Myocyte (in vitro differentiated cells): Measurements from ENCODE around the gene ZXDC. TPM values are rescaled to one million over a fixed set of nuclear protein-coding genes. Genes with fewer than 3 reads are reported as not detected.

ENCODE experiments used
- DNase-seq: peaks from one replicate; pipeline ENCODE4 v3.0.0-alpha.2; 2012; ENCODE audit warnings: low read depth
- total RNA-seq: library from RNA; depleted of rRNA; stranded (reverse); fragments of >200 nt; gene quantifications from 2 replicates; pipeline ENCODE4 v1.2.3, GENCODE V29; 2014

The ZXDC gene
- total RNA-seq, 1 donor from 2014 or later: 45.9 TPM

GRCh38 chr3:126511291-126511690 is 35.6 kb upstream of the ZXDC start:
- DNase-seq: no peak

GRCh38 chr3:126510308-126510910 is 34.7 kb upstream of the ZXDC start:
- no peak for DNase-seq

- DNase-seq: peak; percentile 28
These were observed 34.1 kb upstream of the ZXDC start for GRCh38 chr3:126509597-126510307.

DNA sequence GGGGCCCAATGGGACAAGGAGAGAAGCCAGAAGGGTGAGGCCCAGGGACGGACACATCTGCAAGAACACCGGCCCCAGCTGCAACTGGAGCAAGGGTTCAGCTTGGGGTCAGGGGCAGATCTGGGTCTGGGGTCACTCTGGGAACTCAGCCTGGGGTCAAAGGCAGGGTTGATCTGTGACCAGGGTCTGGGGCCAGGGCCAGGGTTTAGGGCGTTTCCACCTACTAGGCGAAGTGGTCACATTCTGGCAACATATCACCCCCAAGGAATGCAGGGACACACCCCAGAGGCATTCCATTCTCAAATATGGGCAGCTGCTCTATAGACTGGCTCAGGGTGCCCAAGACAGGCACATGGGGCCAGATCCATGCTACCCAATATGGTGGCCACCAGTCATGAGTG is 32.9 kb upstream of the ZXDC start:
- DNase-seq: peak; percentile 82

DNA sequence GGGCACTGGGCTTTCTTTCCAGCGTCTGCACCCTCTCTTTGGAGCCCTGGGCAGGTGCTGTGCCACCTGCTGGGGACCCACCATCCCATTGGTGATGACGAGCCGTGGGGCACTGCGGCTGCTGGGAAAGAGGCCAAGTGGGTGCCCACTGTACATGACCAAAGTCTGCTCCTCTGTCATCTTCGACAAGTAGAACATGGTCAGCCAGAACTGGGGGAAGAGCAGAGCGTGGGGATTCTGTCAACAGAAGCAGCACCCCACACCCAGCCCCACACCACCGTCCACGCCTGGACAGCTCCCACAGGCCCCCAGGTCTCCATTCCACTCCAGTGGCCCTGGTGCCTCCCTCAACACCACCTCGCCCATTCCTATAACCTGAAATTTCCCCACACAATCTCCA is 32.2 kb upstream of the ZXDC start:
- no peak for DNase-seq

GRCh38 chr3:126503701-126504100 is 28.0 kb upstream of the ZXDC start:
- DNase-seq: no peak

- DNase-seq: no peak
These were observed 27.0 kb upstream of the ZXDC start for GRCh38 chr3:126502656-126503055.

DNA sequence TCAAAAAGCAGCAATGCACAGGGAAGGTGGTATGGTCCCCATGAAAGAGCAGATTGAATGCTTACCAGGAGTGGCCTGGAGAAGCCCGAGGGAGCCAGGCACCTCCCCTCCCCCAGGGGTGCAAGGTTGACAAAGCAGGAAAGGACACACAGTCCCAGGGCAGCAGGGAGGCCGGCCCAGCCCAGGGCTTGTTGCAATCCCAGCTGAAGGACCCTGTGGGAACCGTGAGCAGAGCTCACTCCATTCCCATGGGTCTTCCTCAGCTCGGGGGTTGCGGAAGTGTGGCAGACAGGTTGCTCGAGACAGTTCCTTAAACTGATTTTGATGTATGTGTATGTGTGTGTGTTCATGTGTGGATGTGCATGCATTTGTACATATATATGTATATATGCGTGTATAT is 26.0 kb upstream of the ZXDC start:
- DNase-seq: no peak

DNA sequence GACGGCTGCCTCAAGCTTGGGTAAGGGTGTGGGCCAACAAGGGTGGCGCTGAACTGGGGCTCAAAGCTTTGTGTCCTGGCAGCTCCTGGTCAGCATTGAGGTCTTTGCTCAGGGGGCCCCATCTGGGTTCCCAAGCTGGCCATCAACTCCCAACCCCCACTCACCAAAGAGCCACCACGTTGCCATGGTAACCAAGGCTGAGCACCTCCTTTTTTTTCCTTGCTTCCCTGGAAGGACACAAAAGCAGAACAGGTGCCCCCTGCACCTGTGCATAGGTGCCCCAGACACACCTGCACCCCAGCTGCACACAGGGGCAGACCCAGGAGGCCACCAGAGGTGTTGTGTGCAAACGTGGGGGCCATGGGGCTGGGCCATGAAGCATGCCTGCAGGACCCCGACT is 25.4 kb upstream of the ZXDC start:
- DNase-seq: no peak

GRCh38 chr3:126500016-126500415 is 24.3 kb upstream of the ZXDC start:
- DNase-seq: no peak

DNA sequence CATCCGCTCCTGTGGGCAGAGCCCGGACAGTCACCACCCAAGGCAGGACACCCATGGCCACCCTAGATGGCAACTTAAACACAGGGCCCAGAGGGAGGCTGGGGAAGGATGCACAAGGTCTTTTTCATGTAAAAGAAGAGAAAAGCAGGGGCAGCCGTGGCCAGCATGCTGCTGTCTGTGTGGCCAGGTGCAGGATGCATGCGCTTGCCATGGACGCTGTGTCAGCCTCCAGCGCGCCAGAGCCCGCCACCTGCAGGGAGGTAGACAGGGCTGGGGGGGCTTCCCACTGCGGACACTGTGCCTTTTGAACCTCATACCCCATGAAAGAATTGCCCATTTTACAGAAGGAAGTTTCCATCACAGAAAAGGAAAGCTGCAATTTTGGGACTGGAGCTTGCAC is 23.7 kb upstream of the ZXDC start:
- no peak for DNase-seq

DNA sequence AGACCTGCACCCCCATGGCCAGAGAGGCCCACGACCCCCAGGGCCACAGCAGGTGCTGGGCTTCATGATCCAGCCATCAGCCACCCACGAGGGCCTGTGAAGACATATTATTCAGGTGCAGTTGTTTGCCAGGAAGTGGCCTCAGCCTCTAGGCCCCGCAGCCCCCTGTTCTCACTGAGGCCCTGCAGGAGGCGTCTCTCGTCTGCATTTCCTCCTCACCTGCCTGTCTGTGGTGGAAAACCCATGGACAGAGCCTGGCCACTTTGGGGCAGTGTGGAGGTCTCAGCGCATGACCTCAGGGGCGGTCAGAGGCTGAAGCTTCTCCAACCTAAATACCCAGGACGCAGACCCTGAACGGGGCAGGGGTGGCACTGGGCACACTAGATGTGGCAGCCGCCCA is 23.2 kb upstream of the ZXDC start:
- DNase-seq: no peak

DNA sequence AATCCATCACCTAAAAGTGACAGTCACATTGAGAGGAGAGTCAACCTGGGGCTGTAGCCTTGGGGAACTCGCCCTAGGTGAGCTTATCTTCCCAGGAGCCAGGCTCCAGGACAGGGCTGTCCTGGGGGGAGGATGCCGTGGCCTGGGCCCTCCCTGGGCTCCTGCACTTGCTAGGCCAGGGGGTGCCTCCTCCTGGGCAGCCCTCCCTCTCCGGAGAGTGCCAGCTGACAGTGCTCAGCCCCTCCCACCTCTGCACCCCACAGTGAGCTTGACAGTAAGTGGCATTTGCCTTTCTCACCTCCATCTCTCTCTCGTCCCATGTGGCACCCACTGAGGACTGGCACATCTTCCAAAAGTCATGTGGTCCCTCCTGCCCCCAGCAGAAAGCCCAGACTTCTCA is 22.8 kb upstream of the ZXDC start:
- DNase-seq: no peak

- no peak for DNase-seq
These were observed 22.3 kb upstream of the ZXDC start for GRCh38 chr3:126497956-126498355.

DNA sequence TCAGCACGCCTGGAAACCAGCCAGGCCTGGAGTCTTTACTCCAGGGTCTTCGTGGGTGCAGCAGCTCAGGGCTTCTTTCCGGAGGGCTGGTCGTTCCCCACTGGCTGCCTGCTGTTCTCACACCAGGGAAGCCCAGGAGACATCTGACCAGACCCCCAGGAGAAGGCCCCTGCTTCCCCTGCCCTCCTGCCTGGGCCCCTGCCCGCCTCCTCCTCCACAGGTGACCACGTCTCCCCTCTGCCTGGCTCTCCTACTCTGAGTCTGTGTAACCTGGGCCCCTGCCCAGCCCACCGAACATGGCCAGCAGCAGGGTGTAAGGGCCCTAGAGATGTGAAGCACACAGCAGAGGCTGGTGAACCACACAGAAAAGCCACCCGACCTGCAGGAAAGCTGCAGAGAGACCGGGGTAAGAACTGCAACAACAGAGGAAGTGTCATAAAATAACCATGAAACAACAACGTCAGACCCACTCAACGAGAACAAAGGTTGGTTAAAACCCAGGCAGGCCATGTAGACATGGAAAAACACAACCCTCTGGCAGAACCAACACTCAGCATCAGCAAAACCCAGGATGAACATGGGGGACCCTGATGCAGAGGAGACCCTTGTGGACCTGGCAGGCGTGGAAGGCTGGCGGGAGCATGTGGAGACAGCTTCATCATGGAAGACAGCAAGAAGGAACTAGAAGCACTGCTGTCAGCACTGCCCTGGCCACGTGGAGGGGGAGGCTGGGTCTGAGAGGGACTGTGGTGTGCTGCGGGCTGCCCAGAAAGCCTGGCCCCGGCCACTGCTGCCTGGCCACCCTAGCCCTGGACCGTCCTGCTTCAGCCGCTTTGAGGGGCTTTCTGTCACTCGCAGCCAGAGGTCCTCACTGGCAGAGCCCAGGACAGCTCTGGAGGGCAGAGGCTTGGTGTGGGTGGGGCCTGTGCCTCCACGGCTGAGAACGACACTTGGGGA is 21.5 kb upstream of the ZXDC start:
- DNase-seq: no peak

GRCh38 chr3:126495786-126496185 is 20.1 kb upstream of the ZXDC start:
- no peak for DNase-seq

GRCh38 chr3:126494970-126495230 is 19.2 kb upstream of the ZXDC start:
- DNase-seq: no peak

DNA sequence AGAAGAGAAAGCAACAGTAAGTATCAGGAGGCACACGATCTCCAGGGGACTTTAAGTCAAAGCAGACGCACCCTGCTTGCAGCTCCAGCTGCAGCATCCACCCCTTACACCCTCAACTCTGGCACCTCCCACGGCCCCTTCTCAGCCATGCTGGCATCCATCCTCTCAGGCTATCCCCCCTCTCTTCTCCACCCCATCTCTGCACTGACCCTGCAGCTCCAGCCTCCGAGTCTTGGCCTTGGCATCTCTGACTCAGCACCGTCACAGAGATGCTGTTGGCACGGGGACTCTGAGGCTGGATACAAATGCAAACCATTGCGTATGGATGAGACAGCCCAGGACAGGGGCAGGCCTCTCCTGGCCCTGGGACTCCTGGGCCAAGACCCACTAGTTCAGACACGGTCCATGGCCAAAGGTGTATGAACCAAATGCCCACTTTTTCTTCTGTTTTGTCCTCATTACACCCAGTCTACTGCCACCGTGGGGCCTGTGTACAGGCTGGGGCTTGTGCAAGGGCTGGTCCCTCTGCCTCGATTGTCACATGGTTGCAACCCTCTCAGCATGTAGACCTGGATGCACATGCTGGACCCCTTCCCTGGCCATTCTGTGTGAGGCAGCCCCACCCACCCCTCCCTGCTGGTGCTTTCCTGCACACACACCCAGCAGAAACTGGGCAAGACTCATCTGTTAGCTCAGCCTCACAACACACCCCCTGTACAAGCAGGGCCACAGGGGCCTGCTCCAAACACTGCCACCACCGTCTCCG is 18.7 kb upstream of the ZXDC start:
- DNase-seq: no peak

DNA sequence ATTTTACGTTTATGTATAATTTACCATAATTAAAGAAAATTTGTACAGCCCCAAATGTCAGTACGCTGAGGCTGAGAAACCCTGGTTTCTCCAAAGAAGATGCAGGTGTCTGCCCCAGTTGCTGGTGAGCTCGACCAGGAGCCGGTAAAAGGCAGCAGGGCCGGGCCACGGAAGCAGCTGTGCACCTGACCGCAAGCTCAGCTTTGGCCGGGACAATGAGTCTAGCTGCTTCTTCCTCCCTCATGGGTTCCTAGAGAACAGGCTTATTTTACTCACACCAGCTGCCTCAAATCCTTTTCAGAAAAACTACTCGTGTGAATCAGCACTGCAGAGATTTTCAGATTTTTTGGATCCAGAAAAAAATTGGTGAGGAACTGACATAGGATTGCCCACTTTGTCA is 18.0 kb upstream of the ZXDC start:
- DNase-seq: peak; percentile 76

GRCh38 chr3:126493051-126493450 is 17.4 kb upstream of the ZXDC start:
- DNase-seq: no peak

DNA sequence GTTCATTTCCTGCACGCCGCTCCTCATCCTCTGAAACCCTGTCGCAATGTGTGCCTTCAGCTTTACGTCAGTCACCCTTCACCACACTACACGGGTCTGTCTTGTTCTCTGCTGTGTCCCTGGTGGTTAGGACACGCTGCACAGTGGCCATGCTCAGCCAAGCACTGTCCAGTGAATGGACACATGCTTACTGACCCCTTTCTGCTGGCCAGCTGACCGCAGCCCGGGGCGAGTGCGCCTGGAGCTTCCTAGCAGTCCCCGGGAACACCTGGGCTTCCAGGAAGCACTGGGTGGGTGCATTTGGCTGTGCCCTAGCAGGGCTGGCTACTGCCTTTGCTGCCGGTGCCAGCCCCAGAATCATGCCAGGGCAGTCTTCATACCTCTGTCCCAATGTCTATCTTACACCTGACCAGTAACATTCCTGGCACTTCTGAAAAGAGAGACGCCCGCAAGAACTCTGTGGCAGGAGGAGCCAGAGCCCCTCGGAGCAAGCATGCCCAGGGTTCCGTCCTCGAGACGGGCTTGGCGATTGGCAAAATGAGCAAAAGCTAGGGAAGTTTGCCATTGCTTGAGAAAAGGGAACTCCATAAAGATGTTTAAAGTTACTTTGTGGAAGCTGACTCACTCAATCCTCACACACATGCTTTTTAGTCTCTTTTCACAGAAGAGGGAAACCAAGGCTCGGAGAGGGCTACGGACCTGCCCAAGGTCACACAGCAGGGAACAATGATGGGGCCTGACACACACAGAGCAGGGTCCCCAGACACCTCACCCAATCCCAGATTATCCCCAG is 15.7 kb upstream of the ZXDC start:
- no peak for DNase-seq
